Ectodermal cell (in vitro differentiated cells): ENCODE results near the gene NEGR1.

Source experiments
- H3K27ac ChIP-seq: 2 replicates; pipeline ENCODE4 v1.7.0; 2013; ENCODE audit warnings: mild to moderate bottlenecking, low read depth, low read length; ENCODE audit not compliant: insufficient read depth, poor library complexity, severe bottlenecking
- H3K27me3 ChIP-seq: 2 replicates; pipeline ENCODE4 v1.7.0; 2013; ENCODE audit warnings: mild to moderate bottlenecking, low read length; ENCODE audit not compliant: insufficient read depth, control insufficient read depth, poor library complexity, severe bottlenecking
- H3K36me3 ChIP-seq: one replicate; pipeline ENCODE4 v1.7.0; 2013; ENCODE audit warnings: low read length; ENCODE audit not compliant: control insufficient read depth, insufficient read depth
- H3K4me1 ChIP-seq: one replicate; pipeline ENCODE4 v1.7.0; 2013; ENCODE audit warnings: low read length; ENCODE audit not compliant: control insufficient read depth, insufficient read depth
- H3K4me3 ChIP-seq: 2 replicates; pipeline ENCODE4 v1.7.0; 2013; ENCODE audit warnings: low read depth, low read length, control low read depth; ENCODE audit not compliant: insufficient read depth
- H3K9me3 ChIP-seq: 2 replicates; pipeline ENCODE4 v1.7.0; 2013; ENCODE audit warnings: mild to moderate bottlenecking, low read length, moderate library complexity; ENCODE audit not compliant: control insufficient read depth
- WGBS, 2 experiments: methylation state at CpG; one replicate each; pipeline ENCODE4 v1.1.7; 2013; ENCODE audit warnings: missing lambda C conversion rate in 2 of 2; 5-methylcytosine and 5-hydroxymethylcytosine counted together

The NEGR1 gene

GRCh38 chr1:71623888-71624287 is 658.5 kb downstream of the NEGR1 start:
- no peaks in the 10 kb centered on the region for H3K36me3 ChIP-seq
- 87 to 100% methylated on average over 1 of the region's 1 CpG for WGBS, 2 experiments
- no peaks in the 10 kb centered on the region for H3K4me1 ChIP-seq
- no peaks in the 10 kb centered on the region for H3K9me3 ChIP-seq
- no peaks in the 10 kb centered on the region for H3K27me3 ChIP-seq
- H3K27ac ChIP-seq, result no peak overlapping the region
- no peak overlapping the region for H3K4me3 ChIP-seq

DNA sequence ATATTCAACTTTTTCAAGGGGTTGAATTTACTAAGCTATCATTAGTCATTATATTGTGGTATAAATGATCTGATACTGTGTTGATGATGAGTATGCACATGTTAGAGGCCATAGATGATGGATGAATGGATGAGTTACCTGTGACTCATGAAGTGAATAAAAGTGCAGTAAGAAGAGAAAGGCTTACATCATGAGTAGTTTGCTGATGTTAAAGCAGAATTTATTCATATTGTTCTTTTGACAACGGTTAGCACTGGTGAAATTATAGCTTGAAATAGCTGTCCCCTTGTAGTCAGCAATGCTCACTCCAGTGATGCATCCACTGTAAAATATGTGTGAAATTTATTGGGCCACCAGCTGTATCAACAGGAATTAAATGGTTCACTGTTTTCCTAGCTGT is 660.6 kb downstream of the NEGR1 start:
- Histone ChIP-seq H3K27ac (no peak overlapping the region), H3K27me3 (no peaks in the 10 kb centered on the region)
- WGBS, 2 experiments, result 95 to 100% methylated on average over 1 of the region's 1 CpG

DNA sequence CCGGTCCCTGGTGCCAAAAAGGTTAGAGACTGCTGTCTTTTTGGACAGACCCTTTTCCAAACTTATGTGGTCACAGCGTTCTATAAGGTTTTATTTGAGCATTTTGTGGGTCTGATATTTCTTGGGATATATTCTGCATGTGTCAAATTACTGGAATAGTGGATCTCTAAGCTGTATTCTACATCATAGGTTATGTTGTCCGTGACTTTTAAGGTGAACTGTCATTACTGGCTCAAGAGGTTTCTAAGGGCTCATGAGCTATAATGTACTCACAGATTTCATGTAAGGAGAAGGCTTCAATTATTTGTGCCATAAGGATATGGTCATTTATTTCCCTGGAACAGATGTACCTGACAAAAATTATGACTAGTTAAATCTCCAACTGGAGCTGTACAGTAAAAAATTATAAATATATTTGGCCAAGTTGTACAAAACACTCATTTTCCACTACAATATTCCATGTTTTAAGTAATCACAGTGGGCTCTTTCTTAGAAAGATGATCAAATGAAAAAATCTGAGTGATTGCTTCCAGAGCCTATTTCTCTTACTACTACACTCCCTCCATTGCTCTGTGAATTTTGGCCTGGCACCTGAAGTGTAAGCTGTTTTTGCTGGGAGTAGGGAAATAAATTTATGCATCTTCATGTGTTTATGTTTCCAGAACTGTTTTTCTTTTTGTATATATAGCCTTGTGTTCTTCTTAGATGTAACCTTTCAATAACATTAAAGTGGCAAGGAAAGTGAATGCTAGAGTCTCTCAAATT is 663.4 kb downstream of the NEGR1 start:
- WGBS, 2 experiments, result 97% methylated on average over 3 of the region's 3 CpGs
- H3K27ac ChIP-seq, result no peak overlapping the region
- no peaks in the 10 kb centered on the region for H3K36me3 ChIP-seq
- no peak overlapping the region for H3K4me3 ChIP-seq
- no peaks in the 10 kb centered on the region for H3K9me3 ChIP-seq
- no peaks in the 10 kb centered on the region for H3K4me1 ChIP-seq
- H3K27me3 ChIP-seq, result no peaks in the 10 kb centered on the region

More for the DNA sequence above, 660.6 kb downstream of the NEGR1 start:
- Histone ChIP-seq H3K4me1 (no peaks in the 10 kb centered on the region), H3K9me3 (no peaks in the 10 kb centered on the region), H3K4me3 (no peak overlapping the region), H3K36me3 (no peaks in the 10 kb centered on the region)

DNA sequence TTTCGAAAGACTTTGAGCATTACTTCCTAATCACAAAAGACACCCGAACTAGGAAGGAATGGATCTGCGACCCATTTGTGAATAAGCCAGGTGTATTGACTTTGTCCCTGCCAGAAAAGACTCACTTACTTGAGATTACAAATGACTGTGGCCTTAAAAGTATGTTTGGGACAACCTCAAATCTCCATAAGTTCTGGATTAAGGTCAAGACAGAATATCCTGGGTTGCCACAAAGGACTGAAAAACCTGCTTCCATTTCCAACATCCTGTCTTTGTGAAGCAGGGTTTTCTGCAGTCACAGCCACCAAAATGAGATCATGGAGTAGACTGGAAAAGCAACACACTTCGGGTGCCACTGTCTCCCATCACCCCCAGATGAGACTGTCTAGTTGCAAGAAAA is 664.1 kb downstream of the NEGR1 start:
- Histone ChIP-seq H3K27me3 (no peaks in the 10 kb centered on the region), H3K36me3 (no peaks in the 10 kb centered on the region), H3K9me3 (no peaks in the 10 kb centered on the region), H3K27ac (no peak overlapping the region), H3K4me3 (no peak overlapping the region), H3K4me1 (peaks cover 2% of the 10 kb centered on the region)
- 90 to 93% methylated on average over 4 of the region's 4 CpGs for WGBS, 2 experiments

DNA sequence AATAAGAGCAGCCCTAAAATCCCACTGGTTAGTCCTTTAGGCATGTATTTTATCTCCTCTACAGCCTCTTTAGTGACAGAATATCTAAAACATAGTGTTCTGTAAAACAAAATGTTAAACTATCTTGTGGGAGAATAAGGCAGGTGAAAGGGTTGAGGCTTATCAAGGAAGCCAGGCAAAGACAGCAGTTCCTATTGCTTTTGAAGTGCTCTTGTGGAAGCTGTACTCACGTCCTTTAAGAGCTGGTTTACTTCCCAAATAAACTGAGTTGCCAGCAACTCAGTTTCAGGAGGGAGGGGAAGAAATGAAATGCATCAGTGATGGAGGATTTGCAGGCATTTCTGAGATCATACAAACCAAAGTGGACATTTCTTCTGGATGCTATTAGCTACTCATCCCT is 671.9 kb downstream of the NEGR1 start:
- 92 to 97% methylated on average over 1 of the region's 1 CpG for WGBS, 2 experiments
- Histone ChIP-seq H3K4me3 (no peak overlapping the region), H3K27me3 (no peaks in the 10 kb centered on the region), H3K4me1 (peaks cover 3% of the 10 kb centered on the region), H3K9me3 (no peaks in the 10 kb centered on the region), H3K27ac (no peak overlapping the region), H3K36me3 (no peaks in the 10 kb centered on the region)

DNA sequence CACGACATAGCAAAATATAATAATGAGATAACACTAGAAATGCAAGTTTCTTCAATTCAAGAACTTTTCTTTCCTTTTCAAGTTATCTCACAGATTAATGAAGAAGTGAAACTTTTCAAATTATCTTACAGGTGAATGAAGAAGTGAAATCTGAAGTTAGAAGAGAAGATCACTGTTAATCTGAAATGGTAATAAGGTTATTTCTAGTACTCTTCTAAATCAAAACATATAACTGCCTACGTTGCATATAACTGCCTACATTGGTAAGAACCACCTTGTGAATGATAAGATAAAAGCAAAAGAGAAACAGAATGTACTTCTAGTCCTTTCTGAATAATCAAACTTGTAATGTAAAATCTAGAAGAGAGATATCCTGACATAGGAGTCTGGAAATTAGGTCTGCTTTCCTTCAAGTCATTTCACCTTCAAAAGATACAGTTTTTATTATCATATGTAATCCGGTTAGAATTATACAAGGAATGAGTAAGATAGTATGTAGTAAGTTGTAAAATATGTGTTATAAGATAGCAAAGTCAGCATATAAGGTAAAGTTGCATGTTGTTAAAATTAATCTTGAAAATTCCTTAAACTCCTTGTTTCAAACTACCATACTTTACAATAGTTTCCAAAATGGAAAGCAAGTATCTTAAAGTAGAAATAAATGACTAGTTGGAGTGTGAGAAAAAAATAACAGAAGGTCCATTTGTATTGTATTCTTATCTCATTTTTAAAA is 679.1 kb downstream of the NEGR1 start:
- WGBS, 2 experiments, result 100% methylated on average over 1 of the region's 3 CpGs
- Histone ChIP-seq H3K27me3 (no peaks in the 10 kb centered on the region), H3K36me3 (no peaks in the 10 kb centered on the region), H3K4me1 (no peaks in the 10 kb centered on the region), H3K27ac (no peak overlapping the region), H3K4me3 (no peak overlapping the region), H3K9me3 (no peaks in the 10 kb centered on the region)

- WGBS, 2 experiments, result 97 to 99% methylated on average over 2 of the region's 2 CpGs
- H3K4me1 ChIP-seq, result no peaks in the 10 kb centered on the region
- no peak overlapping the region for H3K27ac ChIP-seq
- H3K4me3 ChIP-seq, result no peak overlapping the region
- no peaks in the 10 kb centered on the region for H3K27me3 ChIP-seq
- no peaks in the 10 kb centered on the region for H3K36me3 ChIP-seq
- no peaks in the 10 kb centered on the region for H3K9me3 ChIP-seq
Measured at GRCh38 chr1:71600023-71600422, 682.3 kb downstream of the NEGR1 start.

DNA sequence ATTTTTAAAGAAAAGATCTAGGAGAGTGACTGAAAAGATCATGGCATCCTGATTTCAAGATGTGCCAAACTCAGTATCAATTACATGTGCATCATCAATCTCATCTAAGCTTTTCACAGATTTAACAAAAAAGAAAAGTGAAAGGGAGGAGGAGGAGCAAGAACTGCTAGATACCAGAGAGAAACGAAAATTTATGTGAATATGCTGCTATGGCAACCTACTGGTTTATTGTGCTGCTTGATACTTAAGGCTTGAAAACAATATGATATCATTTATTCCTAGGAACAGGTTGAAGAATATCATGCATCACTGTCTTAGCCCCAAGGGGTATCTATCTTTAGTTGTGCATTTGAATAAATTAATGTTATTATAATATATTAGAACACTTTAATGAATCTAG is 683.0 kb downstream of the NEGR1 start:
- 88 to 96% methylated on average over 1 of the region's 1 CpG for WGBS, 2 experiments
- Histone ChIP-seq H3K4me3 (no peak overlapping the region), H3K27ac (no peak overlapping the region), H3K36me3 (no peaks in the 10 kb centered on the region), H3K27me3 (no peaks in the 10 kb centered on the region), H3K9me3 (no peaks in the 10 kb centered on the region), H3K4me1 (no peaks in the 10 kb centered on the region)

- no peak overlapping the region for H3K4me3 ChIP-seq
- no peaks in the 10 kb centered on the region for H3K27me3 ChIP-seq
- H3K4me1 ChIP-seq, result no peaks in the 10 kb centered on the region
- no peaks in the 10 kb centered on the region for H3K36me3 ChIP-seq
- no peaks in the 10 kb centered on the region for H3K9me3 ChIP-seq
- no peak overlapping the region for H3K27ac ChIP-seq
Measured at GRCh38 chr1:71593523-71593922, 688.8 kb downstream of the NEGR1 start.

DNA sequence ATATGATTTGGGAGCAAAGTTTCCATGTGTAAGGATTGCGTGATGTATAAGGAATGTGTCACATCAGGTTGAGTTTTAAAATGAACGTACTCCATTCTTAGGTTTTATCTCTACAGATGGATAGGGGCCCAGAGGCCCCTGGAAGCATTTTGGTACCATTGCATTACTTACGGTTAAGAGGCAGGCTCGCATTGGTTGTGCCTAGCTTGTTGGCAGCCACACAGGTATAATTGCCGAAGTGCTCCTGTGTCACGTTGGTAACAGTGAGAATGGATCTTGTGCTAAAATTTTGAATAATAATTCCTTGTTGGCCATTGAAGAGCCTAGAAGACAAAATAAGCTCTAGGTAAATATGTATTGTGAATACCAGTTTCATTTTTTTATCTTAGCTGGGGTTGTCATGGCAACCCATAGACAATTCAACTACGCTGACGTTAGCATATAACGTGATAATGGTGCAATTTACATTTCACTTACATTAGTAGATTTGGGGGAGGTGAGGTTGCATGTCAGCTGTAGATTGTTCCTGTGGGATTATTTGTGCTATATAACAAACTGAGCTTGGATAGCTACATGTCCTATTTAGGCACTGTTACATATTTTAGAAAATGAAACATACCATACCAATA is 689.6 kb downstream of the NEGR1 start:
- no peak overlapping the region for H3K27ac ChIP-seq
- 71 to 75% methylated on average over 6 to 9 of the region's 9 CpGs for WGBS, 2 experiments
- no peaks in the 10 kb centered on the region for H3K9me3 ChIP-seq
- no peak overlapping the region for H3K4me3 ChIP-seq
- no peaks in the 10 kb centered on the region for H3K27me3 ChIP-seq
- H3K4me1 ChIP-seq, result no peaks in the 10 kb centered on the region
- H3K36me3 ChIP-seq, result no peaks in the 10 kb centered on the region
